Activated naive CD4-positive, alpha-beta T cell (primary cell): ENCODE measurements around the gene GPRIN2.
A peak's percentile ranks its signal among the peaks of the same experiment; 100 is the strongest.
"Not testable (repeated sequence)": the region's sequence is repeated elsewhere in the genome, so short reads cannot be mapped to it uniquely, and the experiment has no call there.

ENCODE experiments used
- DNase-seq, 4 experiments: peaks; one replicate each; lab custom pipeline; 2025; lab: John Stamatoyannopoulos, UW

GPRIN2 gene

DNA sequence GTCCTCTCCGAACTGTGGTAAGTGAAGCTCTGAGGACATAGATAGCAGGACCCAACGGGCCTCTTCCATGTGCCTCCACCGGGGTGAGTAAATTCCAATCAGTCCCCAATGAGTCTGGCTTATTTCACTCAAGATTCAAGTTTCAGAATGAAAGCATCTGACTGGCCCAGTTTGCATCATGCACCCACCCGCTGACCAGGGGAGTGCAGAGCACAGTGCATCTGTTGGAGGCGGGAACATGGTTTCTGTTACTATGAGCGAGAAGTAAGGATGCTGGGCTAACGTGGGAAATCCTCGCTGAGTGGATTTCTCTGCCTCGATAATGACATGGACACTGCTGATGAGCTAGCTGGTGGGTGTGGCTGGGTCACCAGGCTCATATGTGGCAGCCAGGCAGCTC, 10.7 kb upstream of the GPRIN2 start:
- DNase-seq: not testable (repeated sequence)

DNA sequence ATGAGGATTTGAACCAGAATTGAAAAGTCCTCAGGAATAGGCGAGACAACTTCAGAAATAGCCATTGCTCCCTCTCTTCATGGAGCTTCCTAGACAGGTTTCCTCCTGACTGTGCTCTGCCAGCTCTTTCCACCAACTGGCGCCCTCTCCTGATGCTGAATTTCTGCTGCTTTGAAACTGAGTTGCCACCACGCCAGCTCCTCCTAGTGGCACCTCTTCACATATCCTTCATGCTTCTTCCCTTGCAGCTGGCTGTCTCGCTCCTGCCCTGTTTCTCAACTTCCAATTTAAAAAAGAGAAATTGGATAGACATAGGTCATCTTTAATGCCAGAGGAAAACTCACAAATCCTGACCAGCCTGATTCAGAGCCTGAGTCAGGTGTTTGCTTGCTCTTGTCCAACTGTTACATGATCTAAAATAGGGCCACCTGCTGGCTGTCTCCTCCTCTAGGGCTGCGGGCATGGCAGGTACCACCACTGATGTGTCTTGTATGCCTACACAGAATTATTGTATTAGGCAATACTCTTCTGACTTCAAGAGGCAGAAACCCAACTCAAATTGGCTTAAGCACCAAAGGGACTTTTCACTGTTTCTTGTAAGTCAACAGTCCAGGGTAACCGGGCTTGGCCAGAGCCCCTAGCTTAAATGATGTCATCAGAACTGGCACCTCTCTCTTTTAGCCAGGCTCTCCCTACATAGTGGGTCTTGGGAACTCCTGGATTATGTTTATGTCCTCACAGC, 9.3 kb upstream of the GPRIN2 start:
- peak in 1 of 4 experiments; percentile 14 for DNase-seq

DNA sequence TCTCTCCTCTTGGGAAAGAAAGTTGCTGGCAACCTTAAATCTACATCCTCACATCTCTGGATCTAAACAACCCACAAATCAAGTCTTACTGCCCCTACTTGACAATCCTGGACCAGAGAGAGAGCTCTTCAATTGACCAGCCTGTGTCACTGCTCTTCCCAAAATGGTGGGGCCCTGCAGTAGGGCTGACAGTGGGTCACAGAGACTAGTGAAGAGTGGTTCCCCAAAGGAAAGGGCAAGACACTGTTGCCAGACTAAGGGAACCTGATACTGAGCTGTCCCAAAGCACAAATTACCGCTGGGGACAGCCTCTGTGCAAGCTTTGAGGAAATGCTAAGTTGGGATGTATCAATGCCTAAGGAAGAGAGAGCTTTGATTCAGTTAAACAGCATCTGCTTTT, 4.5 kb upstream of the GPRIN2 start:
- no peak for DNase-seq

DNA sequence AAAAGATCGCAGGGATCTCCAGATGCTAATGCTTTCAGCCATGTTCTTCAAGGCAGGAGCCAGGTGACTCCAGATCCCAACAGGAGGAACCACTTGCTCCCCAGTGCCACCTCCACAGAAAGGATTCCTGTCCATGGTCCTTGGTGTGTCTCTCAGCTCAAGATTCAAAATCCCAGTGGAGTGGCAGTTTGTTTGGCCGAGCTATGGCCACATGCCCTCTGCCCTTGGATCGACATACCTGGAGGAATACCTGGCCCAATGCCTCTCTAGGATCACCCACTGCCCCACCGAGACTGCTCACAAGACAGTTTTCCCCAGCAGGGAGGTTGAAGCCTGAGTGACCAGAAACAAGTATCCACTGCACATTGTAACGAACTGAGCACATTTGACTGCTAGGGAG, 3.9 kb upstream of the GPRIN2 start:
- no peak for DNase-seq

DNA sequence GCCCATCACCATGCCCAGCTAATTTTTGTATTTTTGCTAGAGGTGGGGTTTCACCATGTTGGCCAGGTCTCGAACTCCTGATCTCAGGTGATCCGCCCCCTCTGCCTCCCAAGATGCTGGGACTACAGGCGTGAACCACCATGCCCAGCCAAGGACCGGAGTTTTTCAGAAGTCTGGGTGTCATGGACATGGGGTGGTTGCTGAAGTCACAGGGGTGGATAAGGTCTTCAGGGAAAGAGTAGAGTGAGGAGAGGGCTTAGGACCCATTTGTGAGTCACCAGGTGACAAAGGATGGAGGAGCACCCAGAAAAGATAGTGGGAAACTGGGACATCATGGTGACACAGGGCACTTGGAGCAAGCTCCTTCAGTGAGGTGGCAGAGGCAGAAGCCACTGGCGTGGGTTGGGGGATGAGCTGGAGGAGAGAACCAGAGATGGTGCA, 2.8 kb upstream of the GPRIN2 start:
- DNase-seq: no peak

DNA sequence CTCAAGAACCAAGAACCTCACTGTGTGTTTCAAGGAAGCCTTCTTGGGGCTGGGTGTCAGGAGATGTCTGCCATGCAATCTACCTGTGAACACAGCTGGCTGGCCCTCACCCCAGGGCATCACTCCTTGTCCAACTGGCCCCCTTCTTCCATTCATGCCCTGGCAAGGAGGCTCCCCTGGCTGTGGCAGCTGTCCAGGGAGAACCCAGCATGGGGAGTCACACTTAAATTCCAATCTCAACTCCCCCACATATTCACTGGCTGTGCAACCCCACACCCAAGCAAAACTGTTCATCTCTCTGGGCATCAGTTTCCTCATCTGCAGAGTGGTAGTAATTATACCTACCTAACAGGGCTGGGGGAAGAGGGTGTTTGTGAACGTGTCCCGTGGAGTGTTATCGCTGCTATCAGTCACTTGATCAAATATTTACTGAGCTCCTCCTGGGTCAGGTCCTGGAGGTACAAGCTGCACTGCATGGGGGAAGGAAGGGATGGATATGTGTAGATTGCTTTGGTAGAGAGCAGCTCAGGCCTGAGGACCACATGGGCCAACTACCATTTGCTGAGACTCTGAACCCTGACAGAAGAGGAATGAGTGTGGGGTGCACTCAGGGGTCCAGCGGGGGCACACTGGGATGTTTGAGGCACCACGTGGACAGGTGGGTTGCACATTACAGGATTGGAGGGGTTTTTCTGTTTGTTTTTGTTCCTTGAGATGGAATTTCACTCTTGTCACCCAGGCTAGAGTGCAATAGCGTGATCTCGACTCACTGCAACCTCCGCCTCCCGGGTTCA, 2.1 kb upstream of the GPRIN2 start:
- no peak for DNase-seq

DNA sequence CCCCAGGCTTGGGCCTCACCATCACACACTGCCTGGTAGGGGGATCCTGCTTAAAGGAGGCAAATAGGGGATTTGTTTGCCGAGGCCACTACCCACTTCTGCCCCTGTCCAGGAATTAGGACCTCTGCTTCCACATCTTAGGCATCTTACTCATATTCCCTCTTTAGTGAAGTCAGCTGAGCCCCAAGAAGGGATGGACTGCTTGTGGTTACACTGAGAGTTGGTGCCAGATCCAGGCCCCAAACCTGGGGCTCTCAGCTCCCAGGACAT, 1.6 kb upstream of the GPRIN2 start:
- no peak for DNase-seq

DNA sequence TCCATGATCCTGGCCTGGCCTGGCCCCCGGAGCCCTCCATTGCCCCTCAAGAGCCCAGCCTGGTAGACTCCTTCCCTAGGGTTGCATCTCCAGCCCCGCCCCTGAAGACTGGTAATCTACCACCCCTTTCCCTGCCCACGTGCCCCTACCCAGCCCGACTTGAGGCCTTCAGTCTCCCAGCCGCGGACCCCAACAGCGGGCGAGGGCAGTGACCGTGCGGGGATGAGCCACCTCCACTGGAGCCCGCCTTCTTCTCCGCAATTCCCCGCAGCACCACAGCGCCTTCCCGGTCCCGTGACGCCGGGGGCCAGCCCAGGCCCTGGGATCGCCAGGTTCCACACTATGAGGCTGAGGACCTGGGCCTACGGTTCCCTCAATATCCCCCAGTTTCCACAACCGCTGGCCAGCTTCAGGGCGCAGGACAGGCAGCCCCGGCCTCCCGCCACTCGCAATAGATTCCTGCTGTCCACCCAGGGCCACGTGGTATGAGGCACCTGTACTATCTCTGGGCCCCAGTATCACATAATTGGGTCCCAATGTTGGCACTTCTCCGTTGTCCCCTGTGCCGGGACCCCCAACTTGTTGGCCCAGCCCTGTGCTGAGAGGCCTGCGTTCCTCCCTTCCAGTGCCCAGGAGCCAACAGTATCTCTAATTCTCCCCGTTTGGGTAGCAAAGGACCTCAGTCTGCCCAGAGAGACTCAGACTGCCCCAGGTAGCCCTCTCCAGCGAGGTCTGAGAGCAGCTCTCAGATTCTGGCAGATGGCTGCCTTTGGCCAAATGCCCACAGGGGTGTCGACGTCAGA, 1.1 kb upstream of the GPRIN2 start:
- DNase-seq: no peak

DNA sequence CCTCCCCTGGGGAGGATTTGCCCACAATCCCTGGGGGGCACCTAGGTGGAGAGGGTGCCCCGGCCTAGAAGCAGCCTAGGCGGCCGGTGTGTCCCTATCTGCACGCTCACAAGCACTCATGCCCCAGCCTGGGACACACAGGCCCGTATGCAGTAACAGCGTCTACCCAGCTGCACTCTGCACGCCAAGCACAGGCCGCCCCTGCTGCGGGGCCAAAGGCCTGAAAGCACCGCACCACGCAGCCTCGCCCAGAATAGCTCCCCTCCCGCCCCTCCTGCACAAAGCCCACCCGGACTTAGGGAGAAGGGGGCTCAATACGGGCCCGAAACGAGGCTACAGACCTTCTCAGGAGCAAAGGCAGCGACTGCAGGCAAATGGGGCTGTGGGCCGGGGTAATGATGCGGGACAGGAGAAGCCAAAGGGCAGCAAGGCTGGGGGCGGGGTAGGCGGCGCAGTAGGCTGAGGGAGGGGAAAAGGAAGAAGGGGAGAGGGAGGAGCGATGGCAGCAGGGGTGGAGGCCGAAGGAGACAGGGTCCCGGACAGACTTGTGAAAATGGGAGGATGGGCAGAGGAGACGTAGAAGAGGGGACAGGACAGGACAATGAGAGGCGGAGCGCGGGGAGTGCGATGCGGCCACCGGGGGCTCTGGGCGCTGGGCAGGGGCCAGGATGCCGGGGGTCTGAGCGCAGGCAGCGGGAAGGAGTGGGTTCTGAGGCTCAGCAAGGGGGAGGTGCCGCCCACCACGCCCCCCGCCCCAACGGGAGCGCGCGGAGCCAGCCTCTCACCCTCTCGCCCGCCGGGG, 544 bp downstream of the GPRIN2 start:
- DNase-seq: no peak

DNA sequence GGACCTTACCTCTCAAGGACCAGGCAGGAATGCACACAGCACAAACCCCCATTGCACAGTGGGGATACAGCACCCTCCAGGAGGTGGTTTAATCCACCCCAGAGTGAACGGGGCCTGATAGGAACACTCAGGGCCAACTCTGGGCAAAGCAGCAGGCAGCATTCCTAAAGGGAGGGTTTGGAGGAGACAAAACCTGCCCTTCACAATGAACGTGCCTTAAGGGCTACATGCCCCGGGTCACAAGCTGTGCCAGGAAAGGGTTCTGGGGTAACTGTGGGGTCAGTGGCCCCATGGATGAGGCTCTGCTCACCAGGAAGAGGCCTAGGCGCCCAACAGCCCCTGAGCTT, 1.1 kb downstream of the GPRIN2 start:
- no peak for DNase-seq

DNA sequence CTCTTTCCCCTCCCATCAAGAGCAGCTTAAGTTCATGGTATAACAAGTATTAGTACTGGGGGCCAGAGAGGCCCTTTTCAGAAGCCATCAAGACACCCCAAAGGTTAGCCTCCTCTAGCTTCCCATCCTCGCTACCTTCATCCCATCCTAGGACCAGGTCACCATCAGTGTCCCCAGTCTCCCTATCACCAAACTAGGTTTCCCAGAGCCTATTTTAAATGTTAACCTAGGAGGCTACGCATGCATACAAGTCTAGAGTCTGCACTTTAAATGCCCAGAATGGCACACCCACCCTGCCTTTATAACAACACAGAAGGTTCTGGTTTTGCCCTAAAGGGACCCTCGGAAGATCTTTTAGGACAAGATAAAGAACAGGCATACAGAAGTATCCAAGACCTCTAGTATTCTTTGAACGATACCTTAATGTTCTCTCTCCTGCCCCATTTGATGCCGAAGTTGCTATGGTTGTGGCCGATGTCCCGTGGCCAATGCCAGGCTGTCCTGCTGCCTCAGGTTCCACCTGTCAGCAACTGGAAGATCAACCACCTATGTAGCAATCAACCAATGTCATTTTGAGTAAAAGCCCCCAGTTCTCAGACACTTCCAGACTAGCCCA, 2.2 kb downstream of the GPRIN2 start:
- no peak for DNase-seq

DNA sequence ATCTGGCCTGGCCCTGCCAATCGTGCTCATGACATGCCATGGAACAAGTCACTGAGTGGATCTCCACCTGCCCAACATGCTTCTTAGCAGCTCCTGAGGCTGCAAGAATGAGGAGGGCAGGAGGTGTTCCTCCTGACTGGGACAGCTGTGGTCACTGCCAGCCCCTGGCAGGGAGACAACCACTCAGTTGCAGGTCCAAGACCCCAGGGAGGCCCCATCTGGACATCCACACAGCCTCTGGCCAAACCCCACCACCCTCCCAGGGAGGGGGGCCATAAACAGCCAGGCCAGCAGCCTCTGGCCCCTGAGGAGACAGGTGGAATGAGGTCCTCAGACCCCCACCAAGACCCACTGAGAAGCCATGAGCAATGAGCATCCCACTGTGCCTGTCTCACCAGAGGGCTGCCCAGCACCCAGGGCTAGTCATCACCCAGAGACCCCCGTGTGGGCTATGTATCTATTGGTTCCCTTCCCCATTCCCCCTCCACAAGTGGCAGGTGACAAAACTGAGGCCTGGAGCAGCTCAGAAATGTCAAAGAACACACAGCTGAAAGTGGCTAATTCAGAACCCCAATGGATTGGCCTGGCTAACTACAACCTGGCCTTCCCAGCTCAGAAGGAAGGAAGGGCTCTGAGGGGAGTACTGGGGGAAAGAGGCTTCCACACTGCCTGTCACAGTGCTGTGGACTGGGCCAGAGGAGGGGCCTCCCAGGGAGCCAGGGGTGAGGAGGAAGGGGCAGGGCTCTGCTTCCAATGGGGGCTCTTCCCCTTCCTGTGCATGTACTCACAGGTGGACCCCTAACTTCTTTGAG, 3.0 kb downstream of the GPRIN2 start:
- DNase-seq: no peak

DNA sequence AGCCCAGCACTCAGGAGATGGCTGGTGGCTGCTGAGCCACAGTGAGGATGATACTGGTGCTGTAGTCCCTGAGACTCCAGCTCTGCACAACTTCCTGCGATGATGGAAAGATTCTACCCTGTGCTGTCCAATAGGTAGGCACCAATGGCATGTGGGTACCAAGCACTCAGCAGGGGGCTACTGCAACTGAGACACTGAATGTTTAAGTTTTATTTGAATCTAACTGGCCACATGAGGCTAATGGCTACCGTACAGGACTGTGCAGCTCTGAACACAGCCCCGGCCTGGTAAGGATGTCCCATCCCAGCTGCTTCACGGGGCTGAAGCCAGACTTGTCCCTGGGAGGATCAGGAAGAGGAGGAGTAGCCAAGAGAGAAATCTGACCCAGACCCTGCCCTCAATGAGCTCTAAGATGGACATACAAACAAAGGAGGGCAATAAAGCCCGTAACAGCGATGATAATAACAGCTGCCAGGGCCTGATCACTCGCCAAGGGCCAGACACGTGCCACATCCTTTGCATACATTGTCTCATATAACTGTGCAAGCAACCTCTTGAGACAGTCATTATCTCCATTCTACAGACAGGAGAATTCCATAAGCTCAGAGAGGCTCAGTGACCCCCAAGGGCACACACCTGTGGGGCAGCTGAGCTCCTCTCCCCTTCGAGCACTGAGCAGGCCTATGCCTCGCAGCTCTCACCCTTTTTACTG, 3.8 kb downstream of the GPRIN2 start:
- no peak for DNase-seq

DNA sequence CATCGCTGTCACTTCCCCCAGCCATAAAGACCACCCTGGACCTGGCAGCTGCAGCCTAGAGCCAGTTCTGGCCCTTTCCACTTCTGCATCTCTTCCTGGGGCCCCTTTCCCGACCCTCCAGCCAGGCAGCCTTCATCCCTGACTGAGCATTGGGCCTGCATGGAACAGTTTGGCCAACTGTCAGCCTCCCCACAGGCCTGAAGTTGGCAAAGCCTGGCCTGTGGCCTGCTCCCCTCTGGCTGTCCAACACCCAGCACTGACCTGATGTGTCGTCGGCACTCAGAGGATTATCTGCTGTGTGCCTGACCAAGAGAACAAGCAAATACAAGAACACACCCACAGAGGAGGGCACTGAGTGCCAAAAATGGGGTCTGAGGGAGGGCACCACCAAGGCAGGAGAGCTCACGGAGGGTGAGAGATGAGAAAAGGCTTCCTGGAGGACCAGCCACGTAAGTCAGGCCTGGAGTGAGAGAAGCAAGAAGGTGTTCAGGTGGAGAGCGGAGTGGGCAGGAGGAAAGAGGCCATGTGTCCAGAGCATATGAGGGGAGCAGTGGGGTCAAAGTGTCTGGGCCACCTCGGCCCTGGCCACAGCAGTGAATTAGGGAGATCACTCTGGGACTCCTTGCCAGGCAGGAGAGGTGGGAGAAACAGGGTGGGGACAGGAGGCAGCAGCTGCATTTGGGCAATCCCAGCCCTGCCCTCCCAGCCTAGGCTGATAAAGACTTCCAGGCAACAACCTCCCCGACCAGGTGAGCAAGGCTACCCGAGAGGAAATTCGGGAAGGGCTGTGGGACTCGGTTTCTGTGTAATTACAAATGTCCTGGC, 4.5 kb downstream of the GPRIN2 start:
- no peak for DNase-seq

DNA sequence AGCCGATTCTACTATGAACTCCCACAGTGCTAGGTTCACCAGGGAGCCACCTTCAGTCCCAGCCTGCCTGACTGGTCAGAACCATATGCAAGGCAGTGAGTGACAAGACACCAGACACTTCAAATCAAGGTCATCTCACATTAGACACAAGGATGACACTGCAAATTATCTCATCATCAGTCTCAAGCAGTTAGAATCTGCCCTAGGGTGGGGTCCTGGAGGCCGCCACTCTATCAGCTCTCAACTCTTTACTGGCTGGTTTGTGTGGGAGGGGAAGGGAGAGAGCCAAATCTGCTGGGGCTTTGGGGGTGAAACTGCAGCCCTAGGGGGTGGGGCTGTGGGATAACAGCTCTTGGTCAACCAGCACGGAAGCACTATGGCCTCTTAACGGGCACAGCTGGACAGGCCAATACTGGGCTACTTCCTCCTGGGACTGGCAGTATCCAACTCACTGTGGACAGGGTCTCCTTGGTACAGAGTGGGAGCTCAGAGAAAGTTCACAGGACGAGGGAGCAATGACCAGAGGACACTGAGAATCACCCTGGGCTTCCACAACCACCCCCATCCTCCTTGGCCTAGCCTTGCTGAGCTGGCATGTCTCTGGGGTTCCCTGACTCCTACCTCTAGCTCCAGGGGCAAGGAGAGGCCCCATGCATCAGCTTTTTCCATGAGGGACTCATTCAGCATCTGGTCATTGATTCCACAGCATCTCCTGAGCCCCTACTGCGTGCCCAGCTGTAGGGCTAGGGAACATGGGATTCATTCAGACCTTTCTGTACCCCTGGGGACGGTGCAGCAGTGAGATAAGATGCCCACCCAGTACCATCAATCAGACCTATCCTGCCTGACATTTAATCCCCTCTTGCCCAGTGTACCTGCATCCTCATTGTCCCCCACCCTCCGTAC, 5.4 kb downstream of the GPRIN2 start:
- DNase-seq: no peak

DNA sequence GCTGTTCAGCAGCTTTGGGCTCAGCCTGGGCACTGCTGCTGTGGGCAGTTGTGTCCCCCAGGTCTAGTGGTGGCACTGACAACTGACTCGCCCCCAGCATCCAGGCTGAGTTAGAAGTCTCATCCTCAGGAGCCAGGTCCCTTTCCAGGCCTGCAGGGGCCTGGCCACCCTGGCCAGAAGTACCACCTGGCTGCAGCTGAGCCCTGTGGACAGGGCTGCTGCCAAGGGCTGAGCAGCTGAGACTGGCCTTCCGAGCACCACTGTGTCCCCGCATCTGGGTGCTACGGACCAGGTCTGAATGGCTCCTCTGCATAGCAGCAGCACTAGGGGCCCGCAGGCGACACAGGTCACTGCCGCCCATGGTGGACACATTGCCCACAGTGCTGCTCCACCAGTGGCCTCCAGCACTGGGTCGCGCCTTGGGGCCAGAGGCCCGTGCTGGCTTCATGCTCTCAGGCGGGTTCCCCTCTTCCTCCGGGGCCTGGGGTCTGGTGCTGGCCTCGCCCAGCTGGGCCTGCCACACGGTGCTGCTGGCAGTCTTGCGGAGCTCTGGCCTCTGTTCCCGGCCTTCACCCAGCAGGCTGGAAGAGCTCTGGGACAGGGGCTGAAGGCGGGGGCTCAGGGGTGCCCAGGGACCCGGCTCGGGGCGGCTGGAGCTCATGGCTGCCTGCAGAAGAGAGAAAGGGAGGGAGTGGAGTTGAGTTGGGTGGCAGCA, 6.2 kb downstream of the GPRIN2 start:
- DNase-seq: no peak
